Memory B cell (primary cell): Measurements from ENCODE around the gene PLEK.
A peak's percentile ranks its signal among the peaks of the same experiment; 100 is the strongest.
"Not testable (repeated sequence)": the region's sequence is repeated elsewhere in the genome, so short reads cannot be mapped to it uniquely, and the experiment has no call there.

Experiments
- ATAC-seq: fragments of 150-1000 bp; cut with Tn5 transposase; 2 replicates; pipeline ENCODE4 v1.10.0; 2021; ENCODE audit warnings: low read depth, mild to moderate bottlenecking, moderate library complexity
- DNase-seq, 2 donors: peaks; one replicate each; pipeline ENCODE4 v3.0.0; 2022; ENCODE audit warnings: low spot score in 2 of 2
- H3K27ac Mint-ChIP-seq: one replicate; pipeline ENCODE4 v1.8.0; 2022; ENCODE audit warnings: mild to moderate bottlenecking, moderate library complexity, mixed read lengths
- H3K27me3 Mint-ChIP-seq: one replicate; pipeline ENCODE4 v1.8.0; 2022; ENCODE audit warnings: mixed read lengths
- H3K36me3 Mint-ChIP-seq: one replicate; pipeline ENCODE4 v1.8.0; 2022; ENCODE audit warnings: mild to moderate bottlenecking, mixed read lengths
- H3K4me1 Mint-ChIP-seq: one replicate; pipeline ENCODE4 v1.8.0; 2022; ENCODE audit warnings: mixed read lengths
- H3K4me3 Mint-ChIP-seq: one replicate; pipeline ENCODE4 v1.8.0; 2022; ENCODE audit warnings: mild to moderate bottlenecking, moderate library complexity, mixed read lengths
- H3K9me3 Mint-ChIP-seq: one replicate; pipeline ENCODE4 v1.8.0; 2022; ENCODE audit warnings: mixed read lengths

Gene PLEK

GRCh38 chr2:68438455-68439303 lies 73.6 kb downstream of the PLEK start:
- Mint-ChIP-seq H3K27me3 (no peaks in the 10 kb centered on the region), H3K9me3 (peaks cover 1% of the 10 kb centered on the region), H3K36me3 (peaks cover 2% of the 10 kb centered on the region), H3K4me1 (peaks cover 37% of the 10 kb centered on the region), H3K4me3 (no peak overlapping the region), H3K27ac (peak overlapping the region; percentile 9)
- ATAC-seq (no peak), DNase-seq (no peak)

GRCh38 chr2:68441179-68441993 lies 76.3 kb downstream of the PLEK start:
- peaks cover 1% of the 10 kb centered on the region for H3K9me3 Mint-ChIP-seq
- DNase-seq (peak; percentile 84 to 91), ATAC-seq (peak; percentile 99)
- H3K36me3 Mint-ChIP-seq = peaks cover 2% of the 10 kb centered on the region
- peak overlapping the region; percentile 98 for H3K27ac Mint-ChIP-seq
- H3K4me1 Mint-ChIP-seq = peaks cover 27% of the 10 kb centered on the region
- H3K4me3 Mint-ChIP-seq = peak overlapping the region; percentile 63
- H3K27me3 Mint-ChIP-seq = no peaks in the 10 kb centered on the region

GRCh38 chr2:68441994-68442322 lies 76.9 kb downstream of the PLEK start:
- Mint-ChIP-seq H3K36me3 (peaks cover 2% of the 10 kb centered on the region), H3K27ac (peak overlapping the region; percentile 98), H3K4me3 (no peak overlapping the region), H3K27me3 (no peaks in the 10 kb centered on the region), H3K9me3 (peaks cover 1% of the 10 kb centered on the region), H3K4me1 (peaks cover 22% of the 10 kb centered on the region)
- DNase-seq (no peak), ATAC-seq (no peak)

- H3K9me3 Mint-ChIP-seq, H3K36me3 Mint-ChIP-seq, H3K4me1 Mint-ChIP-seq, H3K27ac Mint-ChIP-seq, ATAC-seq, H3K27me3 Mint-ChIP-seq, DNase-seq, H3K4me3 Mint-ChIP-seq: not testable (repeated sequence)
Observed at GRCh38 chr2:68446425-68446824, 81.3 kb downstream of the PLEK start.
